Activated naive CD8-positive, alpha-beta T cell treated with anti-CD3 and anti-CD28 coated beads, Interleukin-2, amount 10 ng/mL, durations not matched to agents 7 days and 5 days (primary cell): Measurements from ENCODE around the gene PACSIN2. TPM values are rescaled to one million over a fixed set of nuclear protein-coding genes. Genes with fewer than 3 reads are reported as not detected.
"Not testable (repeated sequence)": the region's sequence is repeated elsewhere in the genome, so short reads cannot be mapped to it uniquely, and the experiment has no call there.

ENCODE experiments used
- ATAC-seq: fragments of 150-1000 bp; cut with Tn5 transposase; one replicate; pipeline ENCODE4 v1.10.0; 2021; ENCODE audit warnings: low read depth, moderate library complexity
- POLR2A ChIA-PET: fragments of 350-600 bp; sonication (Branson Sonifier 250); formaldehyde crosslinking; loops from one replicate; lab custom pipeline; 2021; ENCODE audit warnings: antibody characterized with exemption; lab: Charles Lee
- DNase-seq: peaks from one replicate; pipeline ENCODE4 v3.0.0; 2021
- H3K27ac Mint-ChIP-seq: one replicate; pipeline ENCODE4 v1.8.0; 2022; ENCODE audit warnings: mild to moderate bottlenecking, mixed read lengths
- H3K27me3 Mint-ChIP-seq: one replicate; pipeline ENCODE4 v1.8.0; 2022; ENCODE audit warnings: mild to moderate bottlenecking, moderate library complexity, mixed read lengths
- H3K36me3 Mint-ChIP-seq: one replicate; pipeline ENCODE4 v1.8.0; 2021; ENCODE audit warnings: mild to moderate bottlenecking, mixed read lengths
- H3K4me1 Mint-ChIP-seq: one replicate; pipeline ENCODE4 v1.8.0; 2021; ENCODE audit warnings: mixed read lengths
- H3K4me3 Mint-ChIP-seq: one replicate; pipeline ENCODE4 v1.8.0; 2022; ENCODE audit warnings: mild to moderate bottlenecking, moderate library complexity, mixed read lengths
- H3K9me3 Mint-ChIP-seq: one replicate; pipeline ENCODE4 v1.8.0; 2021; ENCODE audit warnings: mixed read lengths
- total RNA-seq, 2 experiments: library from RNA; stranded (reverse); gene quantifications; one replicate each; pipeline ENCODE4 v1.2.3, GENCODE V29; 2021

The PACSIN2 gene
- total RNA-seq, 2 experiments from 2014 or later = 33.6 to 35.8 TPM

DNA sequence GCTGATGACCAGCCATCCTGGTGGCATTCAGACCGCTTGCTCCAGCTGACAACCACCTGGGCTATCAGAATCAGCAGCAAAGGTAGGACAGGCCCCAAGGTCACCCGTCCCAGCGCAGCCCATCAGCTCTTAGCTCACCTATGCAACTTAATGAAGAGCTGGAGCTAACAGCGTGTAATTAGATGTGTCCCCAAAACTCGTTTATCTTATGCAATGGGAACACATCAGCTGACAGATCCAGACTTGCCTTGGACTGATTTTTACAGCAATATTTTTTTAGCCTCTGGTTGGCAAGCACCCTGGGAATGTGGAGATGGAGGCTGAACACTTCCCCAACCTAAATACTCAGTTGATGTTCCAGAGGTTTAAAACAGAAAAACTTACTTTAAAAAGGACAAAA lies 76.0 kb downstream of the PACSIN2 start:
- POLR2A ChIA-PET = no interaction called here
- no peaks in the 10 kb centered on the region for H3K27me3 Mint-ChIP-seq
- peaks cover 3% of the 10 kb centered on the region for H3K36me3 Mint-ChIP-seq
- no peaks in the 10 kb centered on the region for H3K9me3 Mint-ChIP-seq
- ATAC-seq = no peak
- no peak overlapping the region for H3K4me3 Mint-ChIP-seq
- peaks cover 26% of the 10 kb centered on the region for H3K4me1 Mint-ChIP-seq
- no peak overlapping the region for H3K27ac Mint-ChIP-seq
- no peak for DNase-seq

DNA sequence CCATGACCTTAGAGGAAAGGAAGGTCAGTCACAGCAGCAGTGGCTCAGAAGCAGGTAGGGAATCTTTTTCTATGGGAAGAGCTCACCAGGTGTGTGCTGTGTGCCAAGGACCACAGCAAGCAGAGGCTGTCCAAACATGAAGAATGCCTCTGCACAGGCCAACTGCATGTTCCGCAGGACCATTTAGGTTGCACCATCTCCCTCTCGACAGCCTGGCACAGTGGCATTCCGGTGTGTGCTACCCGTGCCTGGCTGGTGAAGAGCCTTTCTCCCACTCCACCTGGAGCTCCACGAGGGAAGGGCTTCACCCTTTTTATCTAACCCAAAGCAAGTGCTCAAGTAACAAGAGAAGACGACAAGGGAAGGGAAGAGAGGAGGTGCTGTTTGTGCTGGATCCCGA lies 76.5 kb downstream of the PACSIN2 start:
- DNase-seq (no peak), ATAC-seq (no peak)
- H3K36me3 Mint-ChIP-seq = peaks cover 3% of the 10 kb centered on the region
- no peak overlapping the region for H3K27ac Mint-ChIP-seq
- H3K4me3 Mint-ChIP-seq = no peak overlapping the region
- H3K4me1 Mint-ChIP-seq = peaks cover 31% of the 10 kb centered on the region
- no peaks in the 10 kb centered on the region for H3K27me3 Mint-ChIP-seq
- POLR2A ChIA-PET = no interaction called here
- no peaks in the 10 kb centered on the region for H3K9me3 Mint-ChIP-seq

DNA sequence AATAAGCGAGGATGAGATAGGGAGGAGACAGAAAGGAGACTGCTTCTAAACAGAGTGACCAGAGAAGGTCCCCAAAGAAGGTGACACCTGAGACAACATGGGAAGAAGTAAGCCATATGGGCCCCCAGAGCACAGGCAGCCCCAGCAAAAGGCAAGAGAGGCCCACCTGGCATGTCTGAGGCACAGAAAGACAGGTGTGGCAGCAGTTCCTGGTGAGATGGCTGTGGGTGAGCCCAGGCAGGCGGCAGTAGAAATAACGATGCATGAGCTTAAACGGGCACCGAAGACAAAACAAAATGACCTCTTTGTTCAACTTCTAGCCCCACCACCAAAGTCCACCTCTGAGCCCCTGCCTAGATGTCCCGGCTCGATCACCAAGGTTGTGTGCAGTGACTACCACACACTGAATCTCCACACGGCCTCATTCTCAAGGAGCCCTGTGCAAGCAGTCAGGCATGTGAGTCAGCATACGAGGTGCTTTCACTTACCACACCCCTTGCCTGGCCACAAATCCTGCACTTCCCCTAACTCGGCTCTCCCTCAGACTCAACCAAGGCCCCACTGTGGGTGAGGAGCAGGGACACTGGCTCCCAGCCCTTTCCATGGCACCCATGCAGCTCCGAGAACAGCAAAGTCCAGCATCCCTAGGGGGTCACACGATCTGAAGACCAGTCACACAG lies 77.6 kb downstream of the PACSIN2 start:
- ATAC-seq = peak; percentile 70

DNA sequence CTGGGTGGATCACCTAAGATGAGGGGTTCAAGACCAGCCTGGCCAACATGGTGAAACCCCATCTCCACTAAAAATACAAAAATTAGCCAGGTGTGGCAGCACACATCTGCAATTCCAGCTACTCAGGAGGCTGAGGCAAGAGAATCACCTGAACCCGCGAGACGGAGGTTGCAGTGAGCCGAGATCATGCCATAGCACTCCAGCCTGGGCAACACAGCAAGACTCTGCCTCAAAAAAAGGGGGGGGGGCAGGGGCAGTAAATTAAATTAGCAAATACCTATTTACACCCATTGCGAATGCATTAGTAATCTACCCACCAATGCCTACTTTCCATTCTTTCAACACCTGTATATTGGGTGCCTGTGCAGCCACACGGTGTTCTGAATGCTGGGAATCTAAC lies 78.3 kb downstream of the PACSIN2 start:
- not testable (repeated sequence) for ATAC-seq
- H3K4me1 Mint-ChIP-seq = peaks cover 44% of the 10 kb centered on the region

More for the DNA sequence above, 77.6 kb downstream of the PACSIN2 start:
- Mint-ChIP-seq H3K27ac (peak overlapping the region; percentile 51), H3K9me3 (no peaks in the 10 kb centered on the region), H3K36me3 (peaks cover 3% of the 10 kb centered on the region), H3K4me3 (peak overlapping the region; percentile 31), H3K27me3 (no peaks in the 10 kb centered on the region), H3K4me1 (peaks cover 38% of the 10 kb centered on the region)
- POLR2A ChIA-PET = no interaction called here
- peak; percentile 36 for DNase-seq

DNA sequence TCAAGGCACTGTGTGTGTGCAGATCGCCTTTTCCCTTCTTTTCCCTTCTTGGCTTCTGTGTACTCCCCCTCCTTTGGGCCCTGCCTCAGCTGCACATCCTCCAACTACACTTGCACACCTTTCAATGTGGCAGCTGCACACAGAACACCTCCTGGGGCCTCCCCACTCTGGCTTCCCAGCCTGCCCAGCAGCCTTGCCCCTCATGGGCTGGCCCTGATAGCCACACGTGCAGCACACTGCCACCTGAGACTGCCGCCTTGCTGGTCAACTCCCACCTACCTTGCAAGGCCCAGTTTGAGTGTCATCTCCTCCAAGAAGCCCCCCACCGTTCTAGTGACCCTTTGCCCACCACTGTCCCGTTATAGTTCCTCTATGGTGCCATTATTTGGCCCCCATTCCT lies 80.6 kb downstream of the PACSIN2 start:
- ATAC-seq = no peak

More for the DNA sequence above, 78.3 kb downstream of the PACSIN2 start:
- H3K4me3 Mint-ChIP-seq = peak overlapping the region; percentile 31
- H3K9me3 Mint-ChIP-seq, DNase-seq, POLR2A ChIA-PET, H3K36me3 Mint-ChIP-seq, H3K27ac Mint-ChIP-seq, H3K27me3 Mint-ChIP-seq: not testable (repeated sequence)

DNA sequence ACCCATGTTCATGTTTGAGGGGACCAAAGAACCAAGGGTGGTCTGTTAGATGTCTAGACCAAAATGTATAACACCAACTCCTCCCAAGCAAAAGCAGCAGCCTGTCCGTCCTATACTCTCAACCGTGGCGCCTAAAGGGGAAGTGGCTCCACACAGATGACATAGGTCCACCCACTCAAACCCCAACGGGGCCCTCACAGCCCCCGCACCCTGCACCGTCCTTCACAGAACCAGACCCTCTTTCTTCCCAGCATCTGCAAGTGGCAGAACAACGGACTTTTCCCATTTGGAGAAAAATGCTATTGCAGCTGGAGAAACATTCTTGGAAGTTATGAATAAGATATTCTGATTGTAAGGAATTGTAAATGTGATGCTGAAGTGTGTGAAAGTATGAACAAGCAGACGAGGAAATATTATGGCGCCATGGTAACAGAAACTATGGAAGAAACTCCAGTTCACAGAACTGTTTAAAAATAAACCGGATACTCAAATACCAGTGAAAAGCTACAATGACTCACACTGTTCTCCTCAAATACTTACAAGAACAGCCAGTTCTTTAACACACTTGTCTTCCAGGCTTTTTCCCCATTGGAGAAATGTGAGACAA lies 81.4 kb downstream of the PACSIN2 start:
- Mint-ChIP-seq H3K4me1 (peaks cover 42% of the 10 kb centered on the region), H3K27ac (peak overlapping the region; percentile 64), H3K36me3 (peaks cover 3% of the 10 kb centered on the region), H3K4me3 (peak overlapping the region; percentile 20), H3K9me3 (no peaks in the 10 kb centered on the region), H3K27me3 (no peaks in the 10 kb centered on the region)
- DNase-seq = no peak
- POLR2A ChIA-PET = no interaction called here
- ATAC-seq = peak; percentile 50

More for the DNA sequence above, 80.6 kb downstream of the PACSIN2 start:
- H3K36me3 Mint-ChIP-seq = peaks cover 3% of the 10 kb centered on the region
- peaks cover 42% of the 10 kb centered on the region for H3K4me1 Mint-ChIP-seq
- no peaks in the 10 kb centered on the region for H3K9me3 Mint-ChIP-seq
- POLR2A ChIA-PET = no interaction called here
- no peak overlapping the region for H3K4me3 Mint-ChIP-seq
- no peaks in the 10 kb centered on the region for H3K27me3 Mint-ChIP-seq
- DNase-seq = no peak
- peak overlapping the region; percentile 43 for H3K27ac Mint-ChIP-seq

DNA sequence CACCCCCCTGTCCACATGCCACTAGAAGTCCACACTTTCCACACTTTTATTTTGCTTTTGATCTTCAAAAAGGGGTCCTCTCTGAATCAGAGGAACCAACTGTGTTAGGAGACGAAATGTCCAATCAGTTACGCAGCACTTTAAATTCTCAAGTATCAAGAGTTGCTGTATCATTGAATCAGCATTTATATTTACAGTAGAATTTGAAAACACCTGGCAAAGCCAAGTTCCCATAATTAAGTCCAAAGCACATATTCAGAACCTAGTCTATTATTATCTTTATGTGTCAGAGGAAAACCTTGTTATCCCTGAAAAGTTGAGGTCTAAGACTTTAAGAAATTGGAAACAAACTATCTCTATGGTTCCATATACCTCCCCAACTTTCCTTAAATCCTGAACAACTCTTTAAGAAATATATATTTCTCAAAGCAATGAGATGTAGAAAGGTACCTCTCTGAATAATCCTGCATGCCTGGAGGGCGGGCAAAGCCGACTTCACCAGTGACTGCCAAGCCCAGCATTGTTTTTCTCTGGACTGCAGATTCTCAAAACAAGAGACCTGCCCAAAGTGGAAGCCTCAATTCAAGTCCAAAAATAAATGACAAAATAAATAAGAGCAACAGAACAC lies 82.0 kb downstream of the PACSIN2 start:
- DNase-seq (no peak), ATAC-seq (no peak)
- H3K4me1 Mint-ChIP-seq = peaks cover 40% of the 10 kb centered on the region
- no peaks in the 10 kb centered on the region for H3K27me3 Mint-ChIP-seq
- POLR2A ChIA-PET = interaction anchor here (0.6 kb wide), 1 partner anchor 112 kb away, joined by 3 read pairs; no protein-coding TSS in a partner anchor
- H3K27ac Mint-ChIP-seq = no peak overlapping the region
- H3K36me3 Mint-ChIP-seq = peaks cover 3% of the 10 kb centered on the region
- no peaks in the 10 kb centered on the region for H3K9me3 Mint-ChIP-seq
- peak overlapping the region; percentile 20 for H3K4me3 Mint-ChIP-seq

DNA sequence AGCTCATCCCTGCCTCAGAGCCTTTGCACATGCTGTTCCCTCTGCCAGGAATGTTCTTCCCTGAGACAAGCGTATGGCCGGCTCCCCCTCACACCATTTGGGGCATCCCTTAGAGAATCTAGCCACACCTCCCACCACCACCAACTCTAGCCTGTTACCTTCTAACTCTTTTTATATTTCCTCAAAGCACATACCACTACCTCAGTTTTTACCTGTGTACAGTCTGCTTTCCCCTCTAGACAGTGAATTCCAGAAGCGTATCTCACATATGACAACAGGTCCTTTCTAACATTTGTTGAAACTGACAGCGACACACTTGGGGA lies 82.8 kb downstream of the PACSIN2 start:
- Mint-ChIP-seq H3K9me3 (no peaks in the 10 kb centered on the region), H3K27ac (no peak overlapping the region), H3K27me3 (no peaks in the 10 kb centered on the region), H3K4me3 (no peak overlapping the region), H3K4me1 (peaks cover 33% of the 10 kb centered on the region), H3K36me3 (peaks cover 3% of the 10 kb centered on the region)
- ATAC-seq (no peak), DNase-seq (no peak)
- POLR2A ChIA-PET = interaction anchor here (0.6 kb wide), 1 partner anchor 113 kb away, joined by 3 read pairs; no protein-coding TSS in a partner anchor

DNA sequence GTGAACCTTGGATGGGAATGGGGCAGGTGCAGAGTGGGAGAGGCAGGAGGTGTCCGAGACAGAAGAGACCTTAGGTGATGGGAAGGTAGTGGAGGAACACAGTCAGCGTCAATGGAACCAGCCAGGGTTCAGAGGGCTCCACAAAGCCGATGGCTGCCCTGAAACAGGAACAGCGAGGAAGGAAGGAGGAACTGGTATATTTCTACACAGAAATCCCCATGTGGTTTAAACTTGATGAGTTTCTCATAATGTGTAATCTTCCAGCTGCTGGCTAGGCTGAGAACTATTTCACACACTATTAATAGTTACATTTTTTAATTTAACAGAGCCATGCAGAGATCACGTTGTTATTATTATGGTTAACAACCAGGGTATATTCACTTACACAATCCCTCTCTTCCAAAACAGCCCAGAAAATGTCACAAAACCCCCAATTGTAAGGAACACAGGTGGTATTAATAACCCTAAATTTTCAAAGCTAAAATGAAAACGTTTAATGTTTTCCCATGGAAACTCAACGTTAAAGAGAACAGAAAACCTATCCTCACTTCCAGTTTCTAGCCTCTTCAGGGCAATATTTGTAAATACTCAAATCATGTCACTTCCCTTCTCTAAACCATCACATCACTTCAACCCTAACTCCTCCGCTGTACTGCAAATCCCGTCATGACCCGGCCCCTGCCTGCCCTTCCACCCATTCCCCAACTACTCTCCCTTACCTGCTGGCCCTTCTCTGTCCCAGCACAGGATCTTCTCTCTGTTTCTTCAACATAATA lies 83.3 kb downstream of the PACSIN2 start:
- Mint-ChIP-seq H3K27me3 (no peaks in the 10 kb centered on the region), H3K27ac (no peak overlapping the region), H3K36me3 (peaks cover 3% of the 10 kb centered on the region), H3K4me3 (no peak overlapping the region), H3K4me1 (peaks cover 30% of the 10 kb centered on the region), H3K9me3 (no peaks in the 10 kb centered on the region)
- no peak for DNase-seq
- no peak for ATAC-seq
- POLR2A ChIA-PET = no interaction called here

DNA sequence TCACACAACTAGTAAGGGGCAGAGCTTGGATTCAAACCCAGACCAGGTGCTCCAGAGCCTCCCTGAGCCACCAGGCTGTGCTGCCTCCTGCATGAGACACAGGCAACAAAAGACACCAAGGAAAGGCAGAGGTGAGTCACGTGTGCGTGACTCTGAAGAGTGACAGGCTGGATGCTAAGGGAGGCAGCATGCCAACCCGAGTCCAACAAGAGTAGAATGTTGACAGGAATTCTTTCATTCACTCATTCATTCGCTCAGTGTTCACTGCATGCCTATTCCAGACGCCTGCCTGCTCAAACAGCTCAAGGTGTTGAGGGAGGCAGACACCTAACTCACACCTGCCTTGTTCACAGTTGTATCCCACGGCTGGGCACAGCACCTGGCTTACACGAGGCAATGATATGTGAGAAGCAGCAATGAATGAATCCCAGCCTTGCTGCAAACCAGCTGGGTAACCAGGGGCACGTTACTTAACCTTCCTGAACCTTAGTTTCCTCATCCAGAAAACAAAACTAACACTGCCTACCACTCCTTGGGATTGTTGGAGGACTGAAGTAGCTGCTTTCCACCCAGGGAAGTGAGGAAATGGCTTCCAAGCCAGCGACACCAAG lies 84.0 kb downstream of the PACSIN2 start:
- Mint-ChIP-seq H3K4me3 (no peak overlapping the region), H3K27ac (no peak overlapping the region), H3K27me3 (no peaks in the 10 kb centered on the region), H3K9me3 (no peaks in the 10 kb centered on the region), H3K36me3 (peaks cover 1% of the 10 kb centered on the region), H3K4me1 (peaks cover 33% of the 10 kb centered on the region)
- DNase-seq (no peak), ATAC-seq (no peak)
- POLR2A ChIA-PET = no interaction called here

DNA sequence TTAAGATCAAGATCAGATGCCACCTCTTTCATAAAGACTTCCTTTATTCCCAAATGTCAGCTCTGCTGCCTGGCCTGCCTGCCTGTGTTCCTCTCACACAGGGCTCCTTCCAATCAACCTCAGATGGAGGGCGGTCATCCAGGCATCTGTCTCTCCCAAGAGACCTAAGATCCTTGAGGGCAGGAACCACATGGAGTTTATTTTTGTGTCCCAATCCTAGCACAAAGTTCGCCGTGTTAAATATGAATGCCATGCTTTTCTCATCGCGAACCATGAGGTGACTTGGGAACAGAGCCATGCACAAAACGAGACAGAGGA lies 85.2 kb downstream of the PACSIN2 start:
- Mint-ChIP-seq H3K9me3 (no peaks in the 10 kb centered on the region), H3K36me3 (no peaks in the 10 kb centered on the region), H3K4me1 (peaks cover 35% of the 10 kb centered on the region), H3K4me3 (no peak overlapping the region), H3K27ac (no peak overlapping the region), H3K27me3 (no peaks in the 10 kb centered on the region)
- POLR2A ChIA-PET = interaction anchor here (0.5 kb wide), 1 partner anchor 90 kb away, joined by 4 read pairs; no protein-coding TSS in a partner anchor
- DNase-seq (no peak), ATAC-seq (no peak)

DNA sequence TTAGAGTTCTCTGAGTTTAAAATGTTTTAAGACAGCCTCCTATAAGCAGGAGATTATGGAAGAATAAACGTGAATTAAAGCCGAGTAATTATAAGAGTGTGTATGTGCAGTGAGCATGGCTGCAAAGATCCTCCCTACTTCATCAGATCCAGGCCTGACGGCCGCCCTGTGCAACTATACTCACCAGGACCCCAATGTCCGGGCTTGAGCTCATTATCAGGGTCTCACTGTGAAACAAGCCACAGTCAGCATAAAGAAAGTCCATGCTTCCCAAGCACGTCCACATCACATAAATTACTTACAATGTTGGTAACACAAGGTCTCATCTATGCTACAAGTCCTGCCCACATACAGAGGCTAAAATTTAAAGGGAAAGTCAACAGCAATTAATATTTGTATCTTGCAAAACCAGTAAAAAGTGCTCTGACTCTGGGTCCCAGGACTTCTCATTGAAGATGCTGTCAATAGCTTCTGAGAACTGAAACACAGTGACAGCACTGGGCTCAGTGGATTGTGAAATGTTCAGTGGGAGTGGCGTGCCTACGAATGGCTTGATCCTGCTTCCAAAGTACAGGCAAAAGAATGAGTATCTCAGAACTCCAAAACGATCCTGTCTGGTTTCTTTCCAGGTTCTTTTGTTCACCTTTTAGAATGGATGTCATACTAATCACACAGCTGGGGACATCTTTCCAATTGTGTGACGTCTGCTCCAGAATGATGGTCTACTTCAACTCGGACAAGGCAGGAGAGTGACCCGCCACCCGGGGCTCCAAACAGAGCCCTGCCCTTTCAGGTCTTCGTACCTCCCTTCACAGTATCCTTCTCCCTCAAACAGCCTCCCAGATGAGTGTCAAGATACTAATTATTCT lies 85.7 kb downstream of the PACSIN2 start:
- POLR2A ChIA-PET = interaction anchor here (0.5 kb wide), 1 partner anchor 91 kb away, joined by 4 read pairs; no protein-coding TSS in a partner anchor
- DNase-seq (no peak), ATAC-seq (no peak)
- no peaks in the 10 kb centered on the region for H3K9me3 Mint-ChIP-seq
- no peak overlapping the region for H3K27ac Mint-ChIP-seq
- H3K36me3 Mint-ChIP-seq = no peaks in the 10 kb centered on the region
- H3K27me3 Mint-ChIP-seq = no peaks in the 10 kb centered on the region
- peaks cover 35% of the 10 kb centered on the region for H3K4me1 Mint-ChIP-seq
- H3K4me3 Mint-ChIP-seq = no peak overlapping the region
